Tibial artery (tissue), 4 donors: Measurements from ENCODE around the gene B2M.
"Not testable (repeated sequence)": the region's sequence is repeated elsewhere in the genome, so short reads cannot be mapped to it uniquely, and the experiment has no call there.

Source experiments
- DNase-seq, 2 donors: peaks; one replicate each; pipeline ENCODE4 v3.0.0-alpha.2; 2019
- H3K27ac ChIP-seq, 2 donors: fragments of 200-600 bp; sonication (generic) in 1 of 2; 1 replicate in 1 of 2; 2 replicates in 1 of 2; pipeline ENCODE4 v1.5.1; 2018 to 2019; ENCODE audit warnings: mild to moderate bottlenecking in 1 of 2
- H3K27me3 ChIP-seq, 2 donors: fragments of 200-600 bp; sonication (generic) in 1 of 2; one replicate each; pipeline versions ENCODE4 v1.5.1 to v1.6.0; 2016 to 2019
- H3K36me3 ChIP-seq, 3 donors: fragments of 200-600 bp; sonication (generic) in 2 of 3; one replicate each; pipeline ENCODE4 v1.5.1; 2016 to 2019; ENCODE audit warnings: mild to moderate bottlenecking in 2 of 3
- H3K4me1 ChIP-seq, 4 donors: fragments of 200-600 bp; sonication (generic) in 2 of 4; 1 replicate in 3 of 4; 2 replicates in 1 of 4; pipeline ENCODE4 v1.5.1; 2016 to 2019
- H3K4me3 ChIP-seq, 2 donors: fragments of 200-600 bp; sonication (generic) in 1 of 2; 1 replicate in 1 of 2; 2 replicates in 1 of 2; pipeline ENCODE4 v1.5.1; 2018 to 2019; ENCODE audit warnings: mild to moderate bottlenecking in 2 of 2
- H3K9me3 ChIP-seq, 3 donors: fragments of 200-600 bp; sonication (generic) in 1 of 3; one replicate each; pipeline ENCODE4 v1.5.1; 2016 to 2019
- intact Hi-C: fragments of 100-400 bp; cut with DNase I; formaldehyde crosslinking; loops from one replicate; pipeline ENCODE4 v1.15.0; 2023; ENCODE audit warnings: low total_unique reads
- TF ChIP-seq, protein P1 (sequence below), 2 experiments: fragments of 200-600 bp in 1 of 2; fragments of 450-650 bp in 1 of 2; IDR thresholded peaks; one replicate each; pipeline ENCODE4 v1.5.1; 2017 to 2019; ENCODE audit warnings: antibody characterized with exemption in 2 of 2, mild to moderate bottlenecking in 1 of 2, moderate library complexity in 1 of 2

Gene B2M

DNA sequence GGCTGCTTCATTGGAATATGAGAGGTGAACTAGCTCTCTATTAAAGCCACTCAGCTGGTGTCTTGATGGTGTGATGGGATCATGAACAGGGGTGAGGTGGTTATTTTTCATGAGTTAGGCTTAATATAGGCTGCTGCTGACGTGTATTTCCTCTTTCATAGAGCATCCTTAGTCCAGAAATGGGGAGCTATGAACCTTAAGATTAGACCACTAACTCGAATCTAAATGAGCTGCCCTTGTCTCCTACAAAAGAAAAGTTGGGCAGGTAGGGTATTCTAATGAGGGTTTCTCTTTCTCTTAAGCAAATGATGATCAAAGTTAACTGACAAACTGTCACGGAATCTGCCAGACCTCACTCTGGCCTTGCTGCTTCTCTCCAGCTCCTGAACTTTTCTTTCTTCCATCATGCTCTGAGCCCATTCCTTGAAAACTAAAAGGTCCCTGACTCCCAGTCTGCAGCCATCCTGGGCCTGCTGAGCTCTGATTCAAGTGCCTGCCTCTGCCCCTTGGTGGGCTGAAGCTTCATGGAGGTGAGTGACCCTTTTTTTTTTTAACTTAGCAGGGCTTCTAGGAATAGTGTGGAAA, 25.0 kb downstream of the B2M start, which contains the start of gene TRIM69:
Gene TRIM69, plus strand, starts transcription at position 348 of the 585 bp plus-strand sequence. Its CDS starts 177 bp downstream, at position 525.
- peaks cover 0 to 15% (median 5%) of the 10 kb centered on the region in 4 donors for H3K4me1 ChIP-seq
- intact Hi-C loops: loop anchor here (5.0 kb wide), 1 partner anchor 74 kb away; the partner anchor contains the start of gene SPG11

DNA sequence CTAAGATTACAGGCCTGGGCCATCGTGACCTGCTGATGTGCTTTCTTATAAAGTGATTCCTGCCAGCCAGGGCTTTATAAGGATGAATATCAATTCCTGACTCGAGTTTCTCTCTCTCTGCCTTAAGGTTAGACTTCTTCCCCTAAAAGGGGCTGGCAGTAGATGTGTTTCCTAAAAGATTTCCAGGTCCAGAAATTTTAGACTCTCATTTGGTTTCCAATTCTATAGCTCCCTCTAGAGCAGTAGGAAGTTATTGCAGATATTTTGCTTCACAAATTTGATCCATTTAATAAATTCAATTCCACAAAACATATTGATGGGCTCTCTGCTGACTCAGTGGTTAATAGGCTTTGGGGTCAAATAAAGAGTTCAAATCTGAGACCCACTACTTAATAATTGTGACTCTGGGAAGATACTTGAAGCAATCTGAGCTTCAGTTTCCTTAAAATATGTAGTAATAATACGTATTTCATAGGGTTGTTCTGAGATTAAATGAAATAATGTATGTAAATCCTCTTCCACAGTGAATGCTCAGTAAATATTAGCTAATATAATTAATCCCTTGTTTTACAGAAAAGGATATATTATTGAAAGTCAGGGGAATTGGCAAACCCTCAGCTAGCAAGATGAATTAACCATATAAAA, 27.1 kb downstream of the B2M start:
- H3K4me3 ChIP-seq: no peak overlapping the region
- no peak for DNase-seq
- no peak overlapping the region for H3K27ac ChIP-seq
- H3K27me3 ChIP-seq: no peaks in the 10 kb centered on the region
- H3K9me3 ChIP-seq: no peaks in the 10 kb centered on the region
- TF ChIP-seq, protein P1, sequence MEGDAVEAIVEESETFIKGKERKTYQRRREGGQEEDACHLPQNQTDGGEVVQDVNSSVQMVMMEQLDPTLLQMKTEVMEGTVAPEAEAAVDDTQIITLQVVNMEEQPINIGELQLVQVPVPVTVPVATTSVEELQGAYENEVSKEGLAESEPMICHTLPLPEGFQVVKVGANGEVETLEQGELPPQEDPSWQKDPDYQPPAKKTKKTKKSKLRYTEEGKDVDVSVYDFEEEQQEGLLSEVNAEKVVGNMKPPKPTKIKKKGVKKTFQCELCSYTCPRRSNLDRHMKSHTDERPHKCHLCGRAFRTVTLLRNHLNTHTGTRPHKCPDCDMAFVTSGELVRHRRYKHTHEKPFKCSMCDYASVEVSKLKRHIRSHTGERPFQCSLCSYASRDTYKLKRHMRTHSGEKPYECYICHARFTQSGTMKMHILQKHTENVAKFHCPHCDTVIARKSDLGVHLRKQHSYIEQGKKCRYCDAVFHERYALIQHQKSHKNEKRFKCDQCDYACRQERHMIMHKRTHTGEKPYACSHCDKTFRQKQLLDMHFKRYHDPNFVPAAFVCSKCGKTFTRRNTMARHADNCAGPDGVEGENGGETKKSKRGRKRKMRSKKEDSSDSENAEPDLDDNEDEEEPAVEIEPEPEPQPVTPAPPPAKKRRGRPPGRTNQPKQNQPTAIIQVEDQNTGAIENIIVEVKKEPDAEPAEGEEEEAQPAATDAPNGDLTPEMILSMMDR (IDR thresholded peaks at IDR 0.05): peak; percentile 69 to 73
- intact Hi-C loops: loop anchor here (5.0 kb wide), 1 partner anchor 76 kb away; the partner anchor contains the start of gene SPG11
- no peaks in the 10 kb centered on the region for H3K36me3 ChIP-seq
- H3K4me1 ChIP-seq: peaks cover 0 to 15% (median 5%) of the 10 kb centered on the region in 4 donors

More for the DNA sequence above, 25.0 kb downstream of the B2M start, which contains the start of gene TRIM69:
- H3K27me3 ChIP-seq: no peaks in the 10 kb centered on the region
- H3K27ac ChIP-seq: peak within 1 kb of the TSS; percentile 66 to 71
- no peaks in the 10 kb centered on the region for H3K9me3 ChIP-seq
- TF ChIP-seq, protein P1 (IDR thresholded peaks at IDR 0.05): no peak
- DNase-seq: no peak
- no peaks in the 10 kb centered on the region for H3K36me3 ChIP-seq
- no peak within 1 kb of the TSS for H3K4me3 ChIP-seq

DNA sequence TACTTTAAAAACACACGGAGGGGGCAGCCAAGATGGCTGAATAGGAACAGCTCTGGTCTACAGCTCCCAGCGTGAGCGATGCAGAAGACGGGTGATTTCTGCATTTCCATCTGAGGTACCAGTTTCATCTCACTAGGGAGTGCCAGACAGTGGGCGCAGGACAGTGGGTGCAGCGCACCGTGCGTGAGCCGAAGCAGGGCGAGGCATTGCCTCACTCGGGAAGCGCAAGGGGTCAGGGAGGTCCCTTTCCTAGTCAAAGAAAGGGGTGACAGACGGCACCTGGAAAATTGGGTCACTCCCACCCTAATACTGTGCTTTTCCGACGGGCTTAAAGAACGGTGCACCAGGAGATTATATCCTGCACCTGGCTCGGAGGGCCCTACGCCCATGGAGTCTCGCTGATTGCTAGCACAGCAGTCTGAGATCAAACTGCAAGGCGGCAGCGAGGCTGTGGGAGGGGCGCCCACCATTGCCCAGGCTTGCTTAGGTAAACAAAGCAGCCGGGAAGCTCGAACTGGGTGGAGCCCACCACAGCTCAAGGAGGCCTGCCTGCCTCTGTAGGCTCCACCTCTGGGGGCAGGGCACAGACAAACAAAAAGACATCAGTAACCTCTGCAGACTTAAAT, 28.0 kb downstream of the B2M start:
- not testable (repeated sequence) for H3K4me3 ChIP-seq, H3K27ac ChIP-seq, H3K9me3 ChIP-seq, H3K27me3 ChIP-seq, DNase-seq, H3K36me3 ChIP-seq
- intact Hi-C loops: loop anchor here (5.0 kb wide), 1 partner anchor 77 kb away; the partner anchor contains the start of gene SPG11
- peaks cover 0 to 15% (median 5%) of the 10 kb centered on the region in 4 donors for H3K4me1 ChIP-seq

DNA sequence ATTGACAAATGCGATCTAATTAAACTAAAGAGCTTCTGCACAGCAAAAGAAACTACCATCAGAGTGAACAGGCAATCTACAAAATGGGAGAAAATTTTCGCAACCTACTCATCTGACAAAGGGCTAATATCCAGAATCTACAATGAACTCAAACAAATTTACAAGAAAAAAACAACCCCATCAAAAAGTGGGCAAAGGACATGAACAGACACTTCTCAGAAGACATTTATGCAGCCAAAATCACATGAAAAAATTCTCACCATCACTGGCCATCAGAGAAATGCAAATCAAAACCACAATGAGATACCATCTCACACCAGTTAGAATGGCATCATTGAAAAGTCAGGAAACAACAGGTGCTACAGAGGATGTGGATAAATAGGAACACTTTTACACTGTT, 32.1 kb downstream of the B2M start:
- H3K27ac ChIP-seq, H3K4me1 ChIP-seq, H3K36me3 ChIP-seq, H3K4me3 ChIP-seq, H3K9me3 ChIP-seq, DNase-seq, H3K27me3 ChIP-seq, intact Hi-C loops: not testable (repeated sequence)

DNA sequence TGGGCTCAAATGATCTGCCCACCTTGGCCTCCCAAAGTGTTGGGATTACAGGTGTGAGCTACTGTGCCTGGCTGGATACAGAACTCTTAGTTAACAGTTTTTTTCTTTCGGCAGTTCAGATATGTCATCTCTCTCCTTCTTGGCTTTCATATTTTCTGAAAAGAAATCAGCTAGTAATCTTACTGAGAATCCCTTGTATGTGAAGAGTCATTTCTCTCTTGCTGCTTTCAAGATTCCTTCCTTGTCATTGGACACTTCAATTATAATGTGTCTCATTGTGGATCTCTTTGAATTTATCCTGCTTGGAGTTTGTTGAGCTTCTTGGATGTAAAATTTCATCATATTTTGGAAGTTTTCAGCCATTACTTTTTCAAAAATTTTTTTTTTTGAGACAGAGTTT, 42.0 kb downstream of the B2M start:
- Histone ChIP-seq H3K4me3 (no peak overlapping the region), H3K27ac (no peak overlapping the region), H3K4me1 (no peaks in the 10 kb centered on the region), H3K27me3 (no peaks in the 10 kb centered on the region), H3K36me3 (no peaks in the 10 kb centered on the region), H3K9me3 (peaks cover 0 to 5% (median 0%) of the 10 kb centered on the region in 3 donors)
- TF ChIP-seq, protein P1 (IDR thresholded peaks at IDR 0.05): no peak
- intact Hi-C loops: no loop called here
- no peak for DNase-seq

DNA sequence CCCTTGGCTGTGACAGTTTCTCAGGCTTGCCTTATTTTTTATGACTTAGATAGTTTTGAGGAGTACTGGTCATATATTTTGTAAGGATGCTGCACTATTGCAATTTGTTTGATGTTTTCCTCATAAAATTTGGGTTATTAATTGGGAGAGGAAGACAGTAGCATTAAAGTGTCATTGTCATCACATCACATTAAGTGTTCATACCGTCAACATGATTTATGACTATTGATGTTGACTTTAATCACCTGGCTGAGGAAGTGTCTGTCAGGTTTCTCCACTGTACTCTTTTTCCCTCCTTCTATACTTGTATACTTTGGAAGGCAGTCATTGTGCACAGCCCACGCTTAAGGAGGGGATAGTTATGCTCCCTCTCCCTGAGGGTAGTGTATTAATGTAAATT, 51.9 kb downstream of the B2M start:
- DNase-seq: no peak
- H3K4me1 ChIP-seq: no peaks in the 10 kb centered on the region
- H3K27ac ChIP-seq: no peak overlapping the region
- H3K9me3 ChIP-seq: no peaks in the 10 kb centered on the region
- TF ChIP-seq, protein P1 (IDR thresholded peaks at IDR 0.05): no peak
- intact Hi-C loops: no loop called here
- H3K27me3 ChIP-seq: no peaks in the 10 kb centered on the region
- H3K36me3 ChIP-seq: no peaks in the 10 kb centered on the region
- no peak overlapping the region for H3K4me3 ChIP-seq
